HCT116 (cell line): ENCODE results near the gene ANO6.
A peak's percentile ranks its signal among the peaks of the same experiment; 100 is the strongest.

Experiments used
- CEBPB ChIP-seq: IDR thresholded peaks from 2 replicates; pipeline ENCODE4 v1.6.1; 2012; ENCODE audit warnings: low read depth
- EZH2 ChIP-seq: fragments of 200-600 bp; sonication (generic); IDR thresholded peaks from 2 replicates; pipeline ENCODE4 v1.6.1; 2017; ENCODE audit warnings: antibody characterized with exemption, mixed run types
- POLR2A ChIP-seq: IDR thresholded peaks from 2 replicates; pipeline ENCODE4 v1.7.0; 2011; ENCODE audit warnings: borderline replicate concordance; ENCODE audit not compliant: insufficient read depth, insufficient read length; ENCODE audit errors: extremely low read depth
- RAD21 ChIP-seq: IDR thresholded peaks from 2 replicates; pipeline ENCODE4 v1.6.1; 2012; ENCODE audit warnings: low read depth, mild to moderate bottlenecking
- SRF ChIP-seq: IDR thresholded peaks from 2 replicates; pipeline ENCODE4 v1.6.1; 2012; ENCODE audit warnings: low read depth
- ZNF274 ChIP-seq: fragments of 200-500 bp; sonication (Bioruptor generic); IDR thresholded peaks from 2 replicates; pipeline ENCODE4 v1.6.1; 2014; ENCODE audit warnings: mild to moderate bottlenecking, low read depth, low read length, inconsistent platforms
- TF ChIP-seq, protein P1 (sequence below), 3 experiments: fragments of 200-600 bp in 1 of 3; sonication (generic) in 1 of 3; IDR thresholded peaks in 2 of 3; conservative IDR thresholded peaks in 1 of 3; 2 replicates each; pipeline ENCODE4 v1.5.1; 2012 to 2017; ENCODE audit warnings: low read depth in 2 of 3, low read length in 2 of 3, antibody characterized with exemption in 1 of 3, borderline replicate concordance in 1 of 3, control low read depth in 1 of 3, mild to moderate bottlenecking in 1 of 3, mixed read lengths in 1 of 3, mixed run types in 1 of 3, moderate library complexity in 1 of 3; ENCODE audit not compliant: insufficient read depth in 1 of 3
- TF ChIP-seq, protein P2 (sequence below): IDR thresholded peaks from 2 replicates; pipeline ENCODE4 v1.6.1; 2011; ENCODE audit warnings: mild to moderate bottlenecking, low read length, moderate library complexity; ENCODE audit not compliant: insufficient replicate concordance; ENCODE audit errors: extremely low read depth

DNA sequence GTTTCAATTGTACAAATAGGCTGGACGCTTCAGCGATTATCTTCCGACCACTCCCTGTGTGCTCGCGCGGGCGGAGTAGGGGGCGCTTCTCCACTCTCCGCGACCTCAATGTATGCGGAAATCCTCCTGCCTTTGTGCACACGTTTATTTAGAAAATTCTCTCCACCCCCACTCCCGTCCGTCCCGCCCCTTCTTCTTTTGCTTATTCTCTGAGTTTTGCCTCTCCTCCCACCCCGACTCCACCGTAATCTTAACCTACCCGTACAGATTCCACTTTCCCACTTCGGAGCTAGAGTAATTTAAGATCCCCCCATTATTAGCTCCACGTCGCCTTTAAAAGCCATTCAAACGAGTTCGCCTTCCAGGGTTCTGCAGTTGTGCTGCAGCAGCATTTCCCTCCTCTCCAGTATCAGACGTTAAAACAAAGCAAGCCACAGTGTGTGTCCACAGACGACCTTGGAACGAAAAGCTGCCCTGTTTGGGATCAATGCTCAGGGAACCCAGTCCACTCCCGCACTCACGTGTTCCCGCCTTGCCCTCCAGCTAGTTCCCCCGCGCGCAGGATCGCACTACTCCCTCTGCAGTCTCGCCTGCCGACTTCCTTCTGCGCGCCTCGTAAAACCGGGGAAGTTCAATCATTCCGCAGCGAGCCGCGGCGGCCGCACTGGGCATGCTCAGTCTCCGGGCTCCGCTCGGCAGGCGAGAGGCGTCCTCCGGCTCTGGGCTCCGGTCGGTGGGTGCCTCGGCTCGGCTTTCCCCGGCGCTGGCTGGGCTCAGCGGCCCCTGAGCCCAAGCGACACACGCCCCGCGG, at the start of gene ANO6:
- TF ChIP-seq EZH2 = no peak
- TF ChIP-seq POLR2A = peak; percentile 64
- TF ChIP-seq, protein P1, sequence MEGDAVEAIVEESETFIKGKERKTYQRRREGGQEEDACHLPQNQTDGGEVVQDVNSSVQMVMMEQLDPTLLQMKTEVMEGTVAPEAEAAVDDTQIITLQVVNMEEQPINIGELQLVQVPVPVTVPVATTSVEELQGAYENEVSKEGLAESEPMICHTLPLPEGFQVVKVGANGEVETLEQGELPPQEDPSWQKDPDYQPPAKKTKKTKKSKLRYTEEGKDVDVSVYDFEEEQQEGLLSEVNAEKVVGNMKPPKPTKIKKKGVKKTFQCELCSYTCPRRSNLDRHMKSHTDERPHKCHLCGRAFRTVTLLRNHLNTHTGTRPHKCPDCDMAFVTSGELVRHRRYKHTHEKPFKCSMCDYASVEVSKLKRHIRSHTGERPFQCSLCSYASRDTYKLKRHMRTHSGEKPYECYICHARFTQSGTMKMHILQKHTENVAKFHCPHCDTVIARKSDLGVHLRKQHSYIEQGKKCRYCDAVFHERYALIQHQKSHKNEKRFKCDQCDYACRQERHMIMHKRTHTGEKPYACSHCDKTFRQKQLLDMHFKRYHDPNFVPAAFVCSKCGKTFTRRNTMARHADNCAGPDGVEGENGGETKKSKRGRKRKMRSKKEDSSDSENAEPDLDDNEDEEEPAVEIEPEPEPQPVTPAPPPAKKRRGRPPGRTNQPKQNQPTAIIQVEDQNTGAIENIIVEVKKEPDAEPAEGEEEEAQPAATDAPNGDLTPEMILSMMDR (IDR thresholded peaks at IDR 0.05 in 2 of 3, conservative IDR thresholded peaks at IDR 0.05 in 1 of 3; ENCODE audit: borderline replicate concordance in 1 of 3, insufficient read depth in 1 of 3, low read depth in 2 of 3, low read length in 2 of 3) = peak in 2 of 3 experiments; percentile 6 to 14; a peak in 1 of 6 replicates
- no peak for TF ChIP-seq SRF
- no peak for TF ChIP-seq ZNF274
- no peak; the same call in 1 of the 2 replicates for TF ChIP-seq RAD21
- no peak for TF ChIP-seq CEBPB
- TF ChIP-seq, protein P2, sequence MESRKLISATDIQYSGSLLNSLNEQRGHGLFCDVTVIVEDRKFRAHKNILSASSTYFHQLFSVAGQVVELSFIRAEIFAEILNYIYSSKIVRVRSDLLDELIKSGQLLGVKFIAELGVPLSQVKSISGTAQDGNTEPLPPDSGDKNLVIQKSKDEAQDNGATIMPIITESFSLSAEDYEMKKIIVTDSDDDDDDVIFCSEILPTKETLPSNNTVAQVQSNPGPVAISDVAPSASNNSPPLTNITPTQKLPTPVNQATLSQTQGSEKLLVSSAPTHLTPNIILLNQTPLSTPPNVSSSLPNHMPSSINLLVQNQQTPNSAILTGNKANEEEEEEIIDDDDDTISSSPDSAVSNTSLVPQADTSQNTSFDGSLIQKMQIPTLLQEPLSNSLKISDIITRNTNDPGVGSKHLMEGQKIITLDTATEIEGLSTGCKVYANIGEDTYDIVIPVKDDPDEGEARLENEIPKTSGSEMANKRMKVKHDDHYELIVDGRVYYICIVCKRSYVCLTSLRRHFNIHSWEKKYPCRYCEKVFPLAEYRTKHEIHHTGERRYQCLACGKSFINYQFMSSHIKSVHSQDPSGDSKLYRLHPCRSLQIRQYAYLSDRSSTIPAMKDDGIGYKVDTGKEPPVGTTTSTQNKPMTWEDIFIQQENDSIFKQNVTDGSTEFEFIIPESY = no peak
